HG03066 (cell line): Measurements from ENCODE around the gene VCPKMT.
A peak's percentile ranks its signal among the peaks of the same experiment; 100 is the strongest.

ENCODE experiments used
- ATAC-seq: cut with Tn5 transposase; IDR thresholded peaks from one replicate; pipeline ENCODE4 v1.9.1; 2021; ENCODE audit warnings: low read depth; ENCODE audit not compliant: unreplicated experiment

Gene VCPKMT

GRCh38 chr14:50116181-50116956, at the start of gene VCPKMT:
VCPKMT (minus strand) TSS chr14:50116572; CDS start chr14:50116552, 20 bp downstream.
- ATAC-seq = peak; percentile 96

- ATAC-seq = no peak
These were observed 39.7 kb upstream of the VCPKMT start for GRCh38 chr14:50156111-50156510.

- ATAC-seq = no peak
These were observed 32.4 kb upstream of the VCPKMT start for GRCh38 chr14:50148799-50149198.

GRCh38 chr14:50139192-50139591, 22.8 kb upstream of the VCPKMT start:
- no peak for ATAC-seq

- ATAC-seq = no peak
These were observed 11.4 kb upstream of the VCPKMT start for GRCh38 chr14:50127802-50128201.

- no peak for ATAC-seq
These were observed 6.7 kb upstream of the VCPKMT start for GRCh38 chr14:50123062-50123461.

- ATAC-seq = no peak
These were observed 5.9 kb upstream of the VCPKMT start for GRCh38 chr14:50122291-50122690.

- no peak for ATAC-seq
These were observed 5.1 kb upstream of the VCPKMT start for GRCh38 chr14:50121486-50121885.

- ATAC-seq = no peak
These were observed 1.1 kb upstream of the VCPKMT start for GRCh38 chr14:50117456-50117855.

GRCh38 chr14:50116966-50117365, 594 bp upstream of the VCPKMT start:
- no peak for ATAC-seq

- no peak for ATAC-seq
These were observed 2.9 kb downstream of the VCPKMT start for GRCh38 chr14:50113381-50114035.

- ATAC-seq = no peak
These were observed 5.9 kb downstream of the VCPKMT start for GRCh38 chr14:50110323-50111037.

GRCh38 chr14:50109342-50109741, 7.0 kb downstream of the VCPKMT start:
- no peak for ATAC-seq

GRCh38 chr14:50107850-50108249, 8.5 kb downstream of the VCPKMT start:
- ATAC-seq = no peak

- ATAC-seq = no peak
These were observed 10.2 kb downstream of the VCPKMT start for GRCh38 chr14:50106178-50106577.

- ATAC-seq = no peak
These were observed 12.8 kb downstream of the VCPKMT start for GRCh38 chr14:50103558-50103957.

GRCh38 chr14:50101417-50101816, 15.0 kb downstream of the VCPKMT start:
- ATAC-seq = no peak

GRCh38 chr14:50100805-50101204, 15.6 kb downstream of the VCPKMT start:
- ATAC-seq = no peak

- ATAC-seq = no peak
These were observed 17.0 kb downstream of the VCPKMT start for GRCh38 chr14:50099335-50099734.

- ATAC-seq = no peak
These were observed 20.5 kb downstream of the VCPKMT start for GRCh38 chr14:50095895-50096294.

- ATAC-seq = no peak
These were observed 22.2 kb downstream of the VCPKMT start for GRCh38 chr14:50094056-50094755.
